HG03108 (cell line): ENCODE data around the gene FAM3C.

Experiments
- ATAC-seq: cut with Tn5 transposase; IDR thresholded peaks from one replicate; pipeline ENCODE4 v1.9.1; 2021; ENCODE audit warnings: moderate library complexity; ENCODE audit not compliant: unreplicated experiment

FAM3C gene

DNA sequence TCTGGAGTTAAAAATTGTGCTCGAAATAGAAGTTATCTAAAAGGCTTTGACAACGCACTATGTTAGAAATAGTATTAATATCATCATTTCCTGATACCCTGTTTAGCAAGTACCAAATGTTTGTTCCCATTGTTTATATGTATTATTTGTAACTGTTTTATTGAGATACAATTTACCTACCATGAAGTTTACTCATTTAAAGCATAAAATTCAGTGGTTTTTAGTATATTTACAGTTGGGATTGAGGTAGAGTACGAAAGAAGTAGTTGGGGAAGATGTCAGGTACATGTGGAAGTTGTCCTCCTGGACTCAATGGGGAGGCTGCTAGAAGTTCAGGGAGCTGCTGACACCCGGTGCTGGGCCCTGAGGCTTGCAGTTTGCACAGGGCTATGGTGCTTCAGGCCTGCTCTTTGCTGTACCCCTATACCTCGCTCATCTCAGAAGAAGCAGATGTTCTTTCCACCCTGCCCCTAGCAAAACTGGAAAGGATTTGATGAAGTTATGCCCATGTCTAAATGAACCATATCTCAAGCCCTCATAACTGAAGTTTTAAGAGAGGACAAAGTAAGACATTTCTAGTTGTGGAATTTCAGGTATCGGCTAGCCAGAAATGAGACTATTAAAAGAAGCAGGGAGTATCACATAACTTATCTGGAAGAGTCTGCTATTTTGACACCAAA, 92.5 kb downstream of the FAM3C start:
- ATAC-seq, result no peak

DNA sequence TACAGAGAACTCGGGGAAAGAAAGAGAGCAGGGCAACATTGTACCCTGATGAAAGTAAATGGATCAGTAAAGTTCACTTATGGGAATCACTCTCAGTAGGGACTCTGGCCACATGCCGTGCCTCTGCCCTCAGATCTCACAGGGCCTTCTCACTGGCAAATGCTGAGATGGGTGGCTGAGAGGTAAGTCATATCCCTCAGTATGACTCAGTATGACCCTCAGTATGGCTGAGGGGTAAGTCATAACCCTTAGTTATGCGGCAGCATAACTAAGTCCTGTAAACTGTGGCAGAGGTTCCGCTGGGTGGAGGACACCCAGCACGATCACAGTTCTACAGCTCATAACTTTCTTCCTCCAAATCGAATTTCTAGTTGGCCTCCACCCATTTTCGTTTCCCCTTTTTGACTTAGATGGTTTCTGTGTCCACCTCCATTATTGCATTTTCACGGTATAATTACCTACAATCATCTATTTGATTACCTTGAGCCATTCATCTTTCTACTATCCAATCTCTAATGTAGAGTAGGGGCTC, 93.8 kb downstream of the FAM3C start:
- peak; percentile 96 for ATAC-seq

DNA sequence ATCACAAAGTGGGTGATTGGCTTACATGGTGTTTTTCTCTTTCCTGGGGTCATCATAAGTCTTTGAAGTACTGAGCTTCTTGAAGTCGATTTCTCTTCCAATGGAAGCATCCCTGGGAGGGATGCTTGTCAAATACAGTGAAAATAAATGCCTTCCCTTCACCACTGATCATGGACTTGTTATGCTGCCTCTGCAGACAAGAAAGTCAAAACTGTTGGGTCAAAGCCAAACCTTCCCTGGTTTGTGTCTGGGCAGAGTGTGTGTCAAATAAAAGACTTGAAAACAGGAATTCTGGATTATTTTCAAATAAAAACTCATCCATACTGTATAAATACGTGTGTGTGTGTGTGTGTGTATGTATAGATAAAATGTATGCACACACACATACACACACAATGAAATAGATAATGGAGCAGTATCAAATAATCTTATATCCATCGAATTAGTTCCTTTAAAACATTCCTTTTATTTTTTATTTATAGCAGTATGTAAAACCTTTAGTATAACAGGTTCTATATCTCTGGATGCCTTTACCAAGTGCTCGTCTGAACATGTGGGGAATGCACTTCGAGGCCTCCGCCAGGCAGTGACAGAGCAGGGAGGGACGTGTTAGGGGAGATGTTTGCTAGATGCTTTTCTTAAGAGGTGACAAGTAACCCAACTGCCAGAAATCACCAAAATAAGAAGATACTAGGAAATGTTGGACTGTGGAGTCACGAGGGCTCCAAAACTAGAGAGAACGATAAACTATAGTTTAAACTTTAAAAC, 94.5 kb downstream of the FAM3C start:
- no peak for ATAC-seq

DNA sequence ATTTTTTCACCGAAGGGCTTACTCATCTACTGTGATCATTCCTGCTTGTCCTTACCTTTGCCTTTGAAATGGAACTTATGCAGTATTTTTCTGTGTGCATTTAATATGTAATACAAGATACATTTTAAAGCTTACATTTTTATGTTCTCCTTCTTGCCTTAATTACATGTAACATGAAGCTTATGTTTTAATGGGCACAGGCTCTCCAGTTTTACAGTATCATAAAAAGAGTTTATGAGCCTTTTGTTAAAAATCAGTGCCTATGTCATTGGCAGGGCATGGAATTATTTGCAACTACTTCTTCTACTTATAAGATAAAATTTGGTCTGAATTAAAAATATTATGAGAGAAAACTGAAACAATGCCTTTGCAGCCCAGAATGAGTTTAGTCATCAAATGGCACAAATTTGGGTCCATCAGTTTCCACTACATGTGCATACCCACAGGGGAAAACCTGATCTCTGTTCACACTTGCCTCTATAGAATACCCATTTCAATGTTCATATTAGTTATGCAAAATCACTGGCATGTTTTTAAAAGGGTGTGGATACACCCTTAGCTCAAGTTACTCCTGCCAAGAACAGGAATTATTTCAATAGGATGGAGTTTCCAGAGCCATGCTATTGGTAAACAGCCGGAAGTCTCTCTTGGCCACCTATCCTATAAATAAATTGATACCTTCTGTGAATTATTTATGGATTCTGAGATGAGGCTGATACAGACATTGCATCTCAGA, 95.3 kb downstream of the FAM3C start:
- ATAC-seq, result no peak
